Measurements from ENCODE around the gene RNF14. TPM values are rescaled to one million over a fixed set of nuclear protein-coding genes. Genes with fewer than 3 reads are reported as not detected.
"Not testable (repeated sequence)": the region's sequence is repeated elsewhere in the genome, so short reads cannot be mapped to it uniquely, and the experiment has no call there.

RNF14 gene, protein sequence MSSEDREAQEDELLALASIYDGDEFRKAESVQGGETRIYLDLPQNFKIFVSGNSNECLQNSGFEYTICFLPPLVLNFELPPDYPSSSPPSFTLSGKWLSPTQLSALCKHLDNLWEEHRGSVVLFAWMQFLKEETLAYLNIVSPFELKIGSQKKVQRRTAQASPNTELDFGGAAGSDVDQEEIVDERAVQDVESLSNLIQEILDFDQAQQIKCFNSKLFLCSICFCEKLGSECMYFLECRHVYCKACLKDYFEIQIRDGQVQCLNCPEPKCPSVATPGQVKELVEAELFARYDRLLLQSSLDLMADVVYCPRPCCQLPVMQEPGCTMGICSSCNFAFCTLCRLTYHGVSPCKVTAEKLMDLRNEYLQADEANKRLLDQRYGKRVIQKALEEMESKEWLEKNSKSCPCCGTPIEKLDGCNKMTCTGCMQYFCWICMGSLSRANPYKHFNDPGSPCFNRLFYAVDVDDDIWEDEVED
- 10 to 100 TPM; 26.2 to 52.6 (median 33.9) TPM for polyA plus RNA-seq
- long read RNA-seq, donor 1, full-length matches to known transcripts = 10 of 18 reads
- long read RNA-seq, donor 1, partial matches to known transcripts = 8 of 18 reads
- long read RNA-seq, donor 1, other reads (novel, unspliced or antisense) = 0 of 18 reads
- long read RNA-seq, donor 2 = 0 reads
- long read RNA-seq, donor 3, full-length matches to known transcripts = 2 of 40 reads
- long read RNA-seq, donor 3, partial matches to known transcripts = 20 of 40 reads
- long read RNA-seq, donor 3, other reads (novel, unspliced or antisense) = 18 of 40 reads
- long read RNA-seq, donor 4 = 0 reads
- long read RNA-seq, donor 5 = 0 reads
- long read RNA-seq, donor 6, full-length matches to known transcripts = 3 of 12 reads
- long read RNA-seq, donor 6, partial matches to known transcripts = 9 of 12 reads
- long read RNA-seq, donor 6, other reads (novel, unspliced or antisense) = 0 of 12 reads
- long read RNA-seq, donor 7, full-length matches to known transcripts = 5 of 25 reads
- long read RNA-seq, donor 7, partial matches to known transcripts = 20 of 25 reads
- long read RNA-seq, donor 7, other reads (novel, unspliced or antisense) = 0 of 25 reads
- long read RNA-seq, donor 8 = 0 reads
- long read RNA-seq, donor 9 = 0 reads
- long read RNA-seq, donor 10, full-length matches to known transcripts = 5 of 5 reads
- long read RNA-seq, donor 10, partial matches to known transcripts = 0 of 5 reads
- long read RNA-seq, donor 10, other reads (novel, unspliced or antisense) = 0 of 5 reads

DNA sequence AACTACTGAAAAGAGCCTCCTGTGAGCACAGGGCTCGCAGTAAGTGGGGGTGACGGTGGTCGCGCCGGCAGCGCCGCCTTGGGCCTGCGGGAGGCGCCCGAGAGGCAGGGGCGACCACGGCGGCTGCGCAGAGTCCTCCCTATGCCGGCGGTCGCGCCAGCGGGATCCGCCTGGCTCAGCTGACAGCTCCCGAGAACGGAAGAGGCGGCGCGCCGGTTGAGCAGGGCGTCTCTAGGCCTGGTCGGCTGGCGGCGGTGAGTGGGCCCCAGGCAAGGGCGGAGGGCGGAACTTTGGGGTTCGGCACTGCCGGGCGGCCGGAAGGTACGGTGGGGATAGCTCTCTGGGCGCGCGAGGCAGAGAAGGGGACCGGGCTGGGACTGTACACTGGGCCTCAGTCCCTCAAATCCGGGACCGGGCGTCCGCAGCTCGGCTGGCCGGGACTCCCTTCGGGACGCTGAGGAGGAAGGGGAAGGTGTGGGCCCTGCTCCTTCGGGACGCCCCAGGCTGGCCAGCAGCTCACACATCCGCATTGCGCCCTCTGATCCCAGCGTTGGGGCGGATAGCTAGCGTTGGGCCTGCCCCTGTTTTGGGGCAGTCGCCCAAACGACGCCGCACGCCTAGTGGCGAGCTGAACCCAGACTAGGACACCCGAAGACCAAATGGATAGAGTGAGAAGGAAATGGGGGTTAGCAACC is at the start of gene RNF14:
RNF14 (plus strand) TSS at position 192 of the 695 bp plus-strand sequence. CDS start 4,484 bp downstream, outside the sequence.
- DNase-seq = peak; percentile 96 to 97
- Histone ChIP-seq H3K9me3 (ENCODE audit: control insufficient read depth in 2 of 2, insufficient read depth in 1 of 2, low read depth in 1 of 2, low read length in 1 of 2) (no peaks in the 10 kb centered on the region), H3K36me3 (ENCODE audit: control insufficient read depth in 3 of 3, insufficient read depth in 2 of 3, low read depth in 1 of 3, low read length in 3 of 3) (peaks cover 0 to 16% (median 0%) of the 10 kb centered on the region in 3 donors), H3K27me3 (ENCODE audit: control insufficient read depth in 3 of 3, insufficient read depth in 3 of 3, low read length in 3 of 3) (no peaks in the 10 kb centered on the region), H3K4me3 (ENCODE audit: low read depth in 1 of 3, low read length in 3 of 3) (peak within 1 kb of the TSS; percentile 62 to 95 (median 72)), H3K4me1 (ENCODE audit: control insufficient read depth in 3 of 3, insufficient read depth in 2 of 3, low read depth in 1 of 3, low read length in 2 of 3) (peaks cover 0 to 11% (median 7%) of the 10 kb centered on the region in 3 donors), H3K27ac (ENCODE audit: low read depth in 1 of 3, low read length in 2 of 3) (peak within 1 kb of the TSS; percentile 97 to 100 (median 99))
- FAIRE-seq = no peak
- WGBS, 3 donors = 0 to 1% (median 0%) methylated on average over 50 to 63 of the region's 63 CpGs

DNA sequence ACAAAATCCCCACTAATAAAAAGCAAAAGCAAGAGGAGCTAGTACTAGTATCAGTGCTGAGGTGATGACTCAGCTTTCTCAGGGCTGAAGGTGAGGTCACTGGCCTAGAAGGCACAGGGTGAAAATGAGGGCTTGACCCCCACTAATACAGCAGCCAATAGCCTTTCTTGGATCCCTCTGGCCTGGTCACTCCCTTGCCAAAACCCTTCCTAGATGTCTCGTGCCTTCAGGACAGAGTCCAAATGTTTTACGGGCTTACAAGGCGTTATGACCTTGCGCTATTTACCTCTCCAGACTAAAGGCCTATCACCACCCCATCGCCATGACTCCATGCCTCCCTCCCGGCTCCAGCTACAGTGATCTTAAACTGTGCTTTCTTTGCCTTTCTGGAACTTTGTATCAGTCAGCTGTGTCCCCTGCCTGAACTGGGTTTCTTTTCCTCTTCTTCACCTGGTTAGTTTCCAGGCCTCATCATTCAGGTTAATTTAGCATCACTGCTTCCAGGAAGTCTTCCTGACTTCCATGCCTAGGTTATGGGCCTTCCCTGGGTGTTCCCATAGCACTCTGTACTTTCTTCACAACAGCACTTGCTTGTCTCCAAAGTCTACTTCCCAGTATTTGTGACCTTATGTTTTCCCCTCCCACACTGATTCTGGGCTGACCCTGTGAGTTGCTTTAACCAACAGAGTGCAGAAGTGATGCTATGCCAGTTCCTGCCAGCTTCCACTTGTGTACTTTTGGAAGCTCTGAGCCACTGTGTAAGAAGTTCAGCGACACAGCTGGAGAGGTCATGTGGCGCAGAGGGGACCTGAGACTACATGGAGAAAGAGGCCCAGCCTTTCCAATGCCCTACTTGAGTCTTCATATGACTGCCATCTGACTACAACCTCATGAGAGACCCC is 49.4 kb upstream of the RNF14 start:
- FAIRE-seq = no peak
- 54 to 74% (median 56%) methylated on average over 8 of the region's 8 CpGs for WGBS, 3 donors
- peak; percentile 58 to 87 for DNase-seq
- Histone ChIP-seq H3K4me3 (ENCODE audit: low read depth in 1 of 3, low read length in 3 of 3) (no peak overlapping the region), H3K27ac (ENCODE audit: low read depth in 1 of 3, low read length in 2 of 3) (peak overlapping the region in 1 of 3 donors; percentile 75), H3K4me1 (ENCODE audit: control insufficient read depth in 3 of 3, insufficient read depth in 2 of 3, low read depth in 1 of 3, low read length in 2 of 3) (peaks cover 0 to 13% (median 9%) of the 10 kb centered on the region in 3 donors), H3K27me3 (ENCODE audit: control insufficient read depth in 3 of 3, insufficient read depth in 3 of 3, low read length in 3 of 3) (no peaks in the 10 kb centered on the region), H3K36me3 (ENCODE audit: control insufficient read depth in 3 of 3, insufficient read depth in 2 of 3, low read depth in 1 of 3, low read length in 3 of 3) (peaks cover 0 to 1% (median 0%) of the 10 kb centered on the region in 3 donors), H3K9me3 (ENCODE audit: control insufficient read depth in 2 of 2, insufficient read depth in 1 of 2, low read depth in 1 of 2, low read length in 1 of 2) (no peaks in the 10 kb centered on the region)

DNA sequence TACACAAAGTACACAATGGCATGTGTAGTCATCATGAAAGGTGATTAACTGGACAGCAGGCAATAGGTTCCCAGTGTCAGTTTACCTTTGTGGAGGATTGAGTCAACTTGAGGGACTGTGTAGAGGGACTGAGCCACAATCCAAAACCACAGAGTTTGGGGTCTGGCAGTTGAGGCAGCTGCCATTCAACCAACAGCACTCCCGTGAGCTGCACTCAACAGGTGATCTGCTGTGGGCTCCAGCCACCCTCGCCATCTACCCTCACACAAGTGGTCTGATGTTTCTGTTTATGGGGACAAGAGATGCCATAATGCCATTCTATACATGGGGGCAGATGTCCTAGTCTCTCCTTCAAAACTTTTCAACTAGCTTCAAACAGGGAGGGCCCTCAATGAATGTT is 48.1 kb upstream of the RNF14 start:
- Histone ChIP-seq H3K27me3 (ENCODE audit: control insufficient read depth in 3 of 3, insufficient read depth in 3 of 3, low read length in 3 of 3) (no peaks in the 10 kb centered on the region), H3K9me3 (ENCODE audit: control insufficient read depth in 2 of 2, insufficient read depth in 1 of 2, low read depth in 1 of 2, low read length in 1 of 2) (no peaks in the 10 kb centered on the region), H3K4me3 (ENCODE audit: low read depth in 1 of 3, low read length in 3 of 3) (no peak overlapping the region), H3K4me1 (ENCODE audit: control insufficient read depth in 3 of 3, insufficient read depth in 2 of 3, low read depth in 1 of 3, low read length in 2 of 3) (peaks cover 0 to 14% (median 10%) of the 10 kb centered on the region in 3 donors), H3K27ac (ENCODE audit: low read depth in 1 of 3, low read length in 2 of 3) (no peak overlapping the region), H3K36me3 (ENCODE audit: control insufficient read depth in 3 of 3, insufficient read depth in 2 of 3, low read depth in 1 of 3, low read length in 3 of 3) (peaks cover 0 to 8% (median 0%) of the 10 kb centered on the region in 3 donors)
- DNase-seq (no peak), FAIRE-seq (no peak)
- WGBS, 3 donors = 75 to 90% (median 82%) methylated on average over 2 of the region's 2 CpGs

DNA sequence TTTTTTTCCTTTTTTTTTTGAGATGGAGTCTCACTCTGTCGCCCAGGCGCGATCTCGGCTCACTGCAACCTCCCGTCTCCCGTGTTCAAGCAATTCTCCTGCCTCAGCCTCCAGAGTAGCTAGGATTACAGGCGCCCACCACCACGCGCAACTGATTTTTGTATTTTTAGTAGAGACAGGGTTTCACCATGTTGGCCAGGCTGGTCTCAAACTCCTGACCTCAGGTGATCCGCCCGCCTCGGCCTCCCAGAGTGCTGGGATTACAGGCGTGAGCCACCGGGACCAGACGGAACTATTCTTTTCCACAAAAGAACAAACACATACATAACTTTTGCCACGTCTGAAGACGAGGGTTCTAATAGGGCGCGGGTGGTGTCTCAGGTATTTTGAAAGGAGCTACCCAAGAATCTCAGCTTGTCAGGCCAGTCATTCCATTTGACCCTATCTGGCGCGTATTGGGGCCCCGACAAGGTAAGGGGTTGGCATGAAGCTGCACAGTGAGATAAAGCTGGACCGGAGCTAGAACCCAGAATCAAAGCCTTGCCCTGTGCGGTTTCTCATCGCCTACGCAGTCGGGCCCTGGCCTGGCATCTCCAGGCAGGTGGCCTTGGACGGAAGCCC is 46.0 kb upstream of the RNF14 start:
- DNase-seq; H3K9me3 ChIP-seq (ENCODE audit: control insufficient read depth in 2 of 2, insufficient read depth in 1 of 2, low read depth in 1 of 2, low read length in 1 of 2); H3K27me3 ChIP-seq (ENCODE audit: control insufficient read depth in 3 of 3, insufficient read depth in 3 of 3, low read length in 3 of 3); FAIRE-seq: not testable (repeated sequence)
- Histone ChIP-seq H3K4me3 (ENCODE audit: low read depth in 1 of 3, low read length in 3 of 3) (peak overlapping the region; percentile 77 to 92 (median 81)), H3K4me1 (ENCODE audit: control insufficient read depth in 3 of 3, insufficient read depth in 2 of 3, low read depth in 1 of 3, low read length in 2 of 3) (peaks cover 0 to 14% (median 10%) of the 10 kb centered on the region in 3 donors), H3K27ac (ENCODE audit: low read depth in 1 of 3, low read length in 2 of 3) (peak overlapping the region; percentile 95 to 100 (median 98)), H3K36me3 (ENCODE audit: control insufficient read depth in 3 of 3, insufficient read depth in 2 of 3, low read depth in 1 of 3, low read length in 3 of 3) (peaks cover 0 to 24% (median 0%) of the 10 kb centered on the region in 3 donors)
- 44 to 57% (median 50%) methylated on average over 26 to 28 of the region's 28 CpGs for WGBS, 3 donors

DNA sequence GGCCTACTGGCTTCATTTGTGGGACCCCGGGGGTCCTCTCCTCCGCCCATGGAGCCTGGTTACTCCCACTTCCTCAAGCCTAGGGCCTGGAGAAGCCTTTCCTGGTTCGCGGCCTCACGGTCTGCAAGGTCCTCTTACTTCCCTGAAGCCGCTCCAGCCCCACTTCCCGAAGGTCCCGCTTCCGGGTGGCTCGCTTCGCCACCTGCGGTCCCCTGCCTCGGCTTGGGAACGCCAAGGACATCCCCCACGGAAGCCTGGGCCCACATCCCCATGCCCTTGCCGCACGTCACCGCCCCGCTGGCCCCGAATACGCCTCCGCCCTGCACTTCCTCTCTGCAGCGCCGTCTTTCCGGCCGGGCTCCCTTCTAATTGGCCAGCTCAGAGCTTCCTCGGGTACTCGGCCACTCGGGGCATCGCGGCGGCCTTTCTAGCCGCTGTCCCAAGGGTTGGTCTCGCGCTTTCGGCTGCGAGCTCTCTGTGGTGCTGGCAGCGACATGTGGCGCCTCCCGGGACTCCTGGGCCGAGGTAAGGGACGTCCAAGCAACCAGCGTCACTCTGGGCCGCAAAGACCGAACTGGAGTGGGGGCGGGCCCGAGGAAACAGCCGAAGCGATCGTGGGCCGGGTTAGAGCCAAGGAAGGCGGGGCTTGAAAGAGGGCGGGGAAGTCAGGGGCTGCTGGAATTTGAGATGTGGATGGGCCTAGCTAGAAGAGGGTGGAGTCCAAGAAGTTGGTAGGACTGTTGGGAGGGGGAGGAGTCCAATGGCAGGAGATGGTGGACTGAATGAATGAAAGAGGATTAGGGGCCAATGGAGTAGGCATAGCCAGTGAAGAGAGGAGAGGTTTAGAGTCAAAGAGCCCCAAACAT is 45.2 kb upstream of the RNF14 start, which contains the start of gene DELE1:
DELE1 (plus strand) TSS at position 424 of the 866 bp plus-strand sequence; CDS start at position 495, 71 bp downstream.
- DNase-seq = peak; percentile 95 to 98
- 0% methylated on average over 52 to 53 of the region's 53 CpGs for WGBS, 3 donors
- Histone ChIP-seq H3K4me1 (ENCODE audit: control insufficient read depth in 3 of 3, insufficient read depth in 2 of 3, low read depth in 1 of 3, low read length in 2 of 3) (peaks cover 0 to 14% (median 10%) of the 10 kb centered on the region in 3 donors), H3K4me3 (ENCODE audit: low read depth in 1 of 3, low read length in 3 of 3) (peak within 1 kb of the TSS; percentile 77 to 92 (median 81)), H3K27ac (ENCODE audit: low read depth in 1 of 3, low read length in 2 of 3) (peak within 1 kb of the TSS; percentile 95 to 100 (median 98)), H3K36me3 (ENCODE audit: control insufficient read depth in 3 of 3, insufficient read depth in 2 of 3, low read depth in 1 of 3, low read length in 3 of 3) (peaks cover 3 to 30% (median 5%) of the 10 kb centered on the region in 3 donors), H3K27me3 (ENCODE audit: control insufficient read depth in 3 of 3, insufficient read depth in 3 of 3, low read length in 3 of 3) (no peaks in the 10 kb centered on the region), H3K9me3 (ENCODE audit: control insufficient read depth in 2 of 2, insufficient read depth in 1 of 2, low read depth in 1 of 2, low read length in 1 of 2) (no peaks in the 10 kb centered on the region)
- no peak for FAIRE-seq

DNA sequence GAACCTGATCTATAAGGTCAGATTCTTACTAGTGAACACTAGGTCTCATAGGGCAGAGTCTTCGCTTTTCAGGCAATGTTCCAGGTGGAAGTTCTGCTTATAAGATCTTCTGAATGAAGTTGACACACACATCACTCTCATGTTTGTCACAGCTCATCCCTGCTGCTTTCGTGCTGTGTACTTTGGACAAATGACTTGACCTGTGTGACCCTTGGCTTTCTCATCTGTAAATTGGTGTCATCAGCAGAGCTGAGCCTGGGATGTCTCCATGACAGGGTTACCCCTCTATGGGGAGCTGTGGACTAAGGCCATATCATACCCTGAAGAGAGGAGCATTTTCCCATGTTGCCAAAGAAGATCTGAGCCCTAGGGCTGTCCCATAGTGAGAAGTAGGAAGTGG is 42.5 kb upstream of the RNF14 start:
- no peak for DNase-seq
- Histone ChIP-seq H3K27ac (ENCODE audit: low read depth in 1 of 3, low read length in 2 of 3) (no peak overlapping the region), H3K36me3 (ENCODE audit: control insufficient read depth in 3 of 3, insufficient read depth in 2 of 3, low read depth in 1 of 3, low read length in 3 of 3) (peaks cover 7 to 54% (median 21%) of the 10 kb centered on the region in 3 donors), H3K4me3 (ENCODE audit: low read depth in 1 of 3, low read length in 3 of 3) (no peak overlapping the region), H3K27me3 (ENCODE audit: control insufficient read depth in 3 of 3, insufficient read depth in 3 of 3, low read length in 3 of 3) (no peaks in the 10 kb centered on the region), H3K9me3 (ENCODE audit: control insufficient read depth in 2 of 2, insufficient read depth in 1 of 2, low read depth in 1 of 2, low read length in 1 of 2) (no peaks in the 10 kb centered on the region), H3K4me1 (ENCODE audit: control insufficient read depth in 3 of 3, insufficient read depth in 2 of 3, low read depth in 1 of 3, low read length in 2 of 3) (peaks cover 0 to 10% (median 4%) of the 10 kb centered on the region in 3 donors)
- FAIRE-seq = no peak
- 73 to 76% (median 74%) methylated on average over 2 of the region's 2 CpGs for WGBS, 3 donors
